ENCODE results near the gene PRSS27. TPM values are rescaled to one million over a fixed set of nuclear protein-coding genes. Genes with fewer than 3 reads are reported as not detected.

Gene PRSS27
- total and polyA plus RNA-seq, 2 donors (not counting 3 experiments of a cell fraction or from before 2014, with no cell fraction given) = 0.33 to 0.53 TPM

- intact Hi-C loops (cut with micrococcal nuclease) (loop anchor here (10.0 kb wide), 1 partner anchor 71 kb away; no protein-coding TSS in a partner anchor), dilution Hi-C loops (cut with MboI; ENCODE audit: extremely low pct_ligation_motif_present, low sequenced_read_pairs) (no loop called here)
- no TSS peak for BruUV-seq (replicated peaks)
These were observed 44.3 kb downstream of the PRSS27 start for GRCh38 chr16:2675714-2676113.

More at GRCh38 chr16:2675714-2676113, 44.3 kb downstream of the PRSS27 start:
- ChIA-PET POLR2A (no interaction called here), CTCF (no interaction called here)
- Histone ChIP-seq H3K9me3 (replicated peaks; ENCODE audit: control insufficient read depth, insufficient read depth, low read length) (no peaks in the 10 kb centered on the region), H3K4me3 (replicated peaks in 1 of 3; ENCODE audit: insufficient read depth in 1 of 3, low read depth in 1 of 3, low read length in 3 of 3) (no peak overlapping the region), H3K9ac (replicated peaks; ENCODE audit: extremely low read depth, insufficient read depth, low read length) (no peak overlapping the region), H2AFZ (ENCODE audit: low read depth, low read length) (no peak overlapping the region), H3K27me3 (ENCODE audit: control insufficient read depth in 2 of 2, insufficient read depth in 2 of 2, low read length in 2 of 2) (no peaks in the 10 kb centered on the region), H3K9me1 (replicated peaks; ENCODE audit: control insufficient read depth, extremely low read depth, insufficient read depth, low read length) (no peaks in the 10 kb centered on the region), H3K36me3 (ENCODE audit: control insufficient read depth in 2 of 2, extremely low read depth in 1 of 2, insufficient read depth in 2 of 2, low read length in 2 of 2) (no peaks in the 10 kb centered on the region), H3K4me1 (ENCODE audit: control insufficient read depth, extremely low read depth, insufficient read depth, low read length) (peaks cover 7% of the 10 kb centered on the region), H3K4me2 (ENCODE audit: insufficient read depth, low read length) (no peak overlapping the region), H4K20me1 (replicated peaks; ENCODE audit: control insufficient read depth, extremely low read depth, insufficient read depth, low read length) (no peaks in the 10 kb centered on the region), H3K27ac (ENCODE audit: insufficient read depth, low read depth, low read length) (no peak overlapping the region), H3K79me2 (ENCODE audit: control insufficient read depth, insufficient read depth, low read length) (peaks cover 2% of the 10 kb centered on the region)
- no peak for TF ChIP-seq GATA2 (IDR thresholded peaks at IDR 0.05; ENCODE audit: insufficient read depth, insufficient read length, low read depth, low read length)
- TF ChIP-seq MYC (IDR thresholded peaks at IDR 0.05; ENCODE audit: low read depth, low read length) = no peak
- no peak for TF ChIP-seq POLR2AphosphoS5 (IDR thresholded peaks at IDR 0.05; ENCODE audit: insufficient read depth, low read depth, low read length)
- TF ChIP-seq CTCF (IDR thresholded peaks at IDR 0.05; ENCODE audit: extremely low read depth in 1 of 2, insufficient read depth in 1 of 2, low read depth in 1 of 2, low read length in 2 of 2) = no peak
- TF ChIP-seq EZH2 (IDR thresholded peaks at IDR 0.05; ENCODE audit: borderline replicate concordance, low read depth, low read length, severe bottlenecking) = no peak
- no peak for TF ChIP-seq FOS (IDR thresholded peaks at IDR 0.05; ENCODE audit: borderline replicate concordance, insufficient read depth, low read length)
- no peak for TF ChIP-seq MAX (IDR thresholded peaks at IDR 0.05; ENCODE audit: insufficient read depth, insufficient read length)
- no peak for TF ChIP-seq JUN (IDR thresholded peaks at IDR 0.05; ENCODE audit: borderline replicate concordance, insufficient read depth, insufficient read length, low read depth)
- no peak for TF ChIP-seq POLR2A (IDR thresholded peaks at IDR 0.05; ENCODE audit: low read depth, low read length)
- no peak for DNase-seq (ENCODE audit: low read depth, low spot score)
- no peak for FAIRE-seq

All from endothelial cell of umbilical vein (primary cell).